ENCODE measurements around the gene RHCG. TPM values are rescaled to one million over a fixed set of nuclear protein-coding genes. Genes with fewer than 3 reads are reported as not detected.
"Not testable (repeated sequence)": the region's sequence is repeated elsewhere in the genome, so short reads cannot be mapped to it uniquely, and the experiment has no call there.

RHCG gene
- total RNA-seq, 1 experiment from 2014 or later: not detected

DNA sequence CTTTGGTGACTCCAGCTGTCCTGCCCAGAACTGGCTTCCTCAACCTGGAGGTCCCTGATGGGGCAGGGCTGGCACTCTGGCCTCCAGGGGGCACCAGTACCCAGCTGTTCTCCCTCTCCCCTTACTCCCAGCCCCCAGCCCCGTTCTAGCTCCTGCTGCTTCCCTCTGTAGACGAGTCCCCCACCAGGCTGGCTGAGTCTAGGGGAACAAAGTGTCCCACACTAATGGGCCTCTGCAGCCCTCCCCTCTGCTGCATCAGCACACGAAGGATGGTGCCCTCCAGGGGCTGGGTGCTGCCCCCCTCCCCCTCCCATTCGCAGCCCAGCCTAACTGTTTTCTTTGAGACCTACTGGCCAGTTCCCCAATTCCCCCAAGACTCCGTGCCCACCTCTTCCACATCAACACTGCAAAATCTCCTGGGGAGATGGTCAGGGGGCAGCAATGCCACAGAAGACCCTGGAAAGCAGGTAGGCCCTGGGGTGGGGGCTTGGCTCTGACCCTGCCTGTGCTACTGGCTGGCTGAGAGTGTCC, 4.2 kb downstream of the RHCG start:
- H3K9me3 ChIP-seq: no peaks in the 10 kb centered on the region
- H3K4me3 ChIP-seq: no peak overlapping the region
- DNase-seq: no peak
- H3K27me3 ChIP-seq: peaks cover 4% of the 10 kb centered on the region; the same call in 1 of the 2 replicates
- H3K36me3 ChIP-seq: no peaks in the 10 kb centered on the region

DNA sequence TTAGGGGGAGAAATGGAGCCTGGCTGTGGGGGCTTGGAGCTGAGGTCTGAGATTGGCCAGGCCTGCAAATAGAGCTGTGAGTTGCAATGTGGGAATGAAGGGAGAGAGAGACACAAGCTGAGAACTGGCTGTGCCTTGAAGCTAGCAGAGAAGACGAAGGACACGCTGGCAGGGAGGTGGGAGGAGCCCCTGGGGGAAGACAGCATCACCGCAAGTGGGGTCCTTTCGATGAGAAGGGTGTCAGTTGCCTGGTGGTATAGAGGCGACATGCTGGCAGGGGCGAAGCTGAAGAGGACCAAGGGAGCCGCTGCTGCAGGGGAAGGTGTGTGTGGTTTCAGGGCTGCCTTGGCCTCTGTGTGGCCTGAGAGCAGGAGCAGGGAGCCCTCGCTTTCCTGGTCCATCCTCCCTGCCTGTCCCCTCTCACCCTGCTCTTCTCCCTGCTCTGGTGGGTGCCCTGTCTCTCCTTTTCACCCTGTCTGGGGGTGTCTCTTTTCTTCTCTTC, 5.5 kb downstream of the RHCG start:
- H3K9me3 ChIP-seq: no peaks in the 10 kb centered on the region
- peaks cover 3% of the 10 kb centered on the region; the same call in 1 of the 2 replicates for H3K27me3 ChIP-seq
- no peaks in the 10 kb centered on the region for H3K36me3 ChIP-seq
- H3K4me3 ChIP-seq: no peak overlapping the region
- no peak for DNase-seq

DNA sequence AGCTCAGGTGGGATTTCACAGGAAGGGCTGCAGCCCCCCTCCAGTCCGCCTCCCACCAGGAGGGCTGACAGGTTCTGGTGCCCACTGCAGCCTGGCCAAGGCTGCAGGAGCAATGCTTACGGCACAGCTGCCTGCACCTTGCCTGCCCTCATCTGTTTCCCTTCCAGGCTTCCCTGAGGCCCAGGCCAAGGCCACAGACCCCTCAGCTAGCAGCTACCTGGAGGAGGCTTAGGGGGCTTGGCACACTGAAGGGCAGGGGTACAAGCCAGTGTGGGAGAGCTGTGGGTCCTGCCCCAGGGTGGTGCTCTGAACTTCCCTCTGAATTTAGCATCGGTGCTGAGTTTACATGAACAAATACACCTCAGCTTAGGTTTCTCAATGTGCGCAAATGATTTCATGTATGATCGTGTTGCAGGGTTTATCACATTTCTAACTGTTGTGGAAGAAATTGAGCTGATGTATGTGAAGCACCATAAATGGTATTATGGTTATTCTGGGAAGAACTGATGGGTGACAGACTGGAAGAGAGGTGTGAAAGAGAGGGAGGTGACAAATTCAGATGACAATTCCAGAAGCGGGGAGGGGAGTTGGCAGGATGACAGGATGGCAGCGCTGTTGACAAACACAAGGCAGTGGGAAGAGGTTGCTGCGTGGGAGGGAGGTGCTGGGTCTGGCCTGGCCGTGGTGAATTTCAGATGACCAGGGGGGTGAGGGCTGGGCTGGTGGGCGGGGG, 6.1 kb downstream of the RHCG start:
- Histone ChIP-seq H3K36me3 (no peaks in the 10 kb centered on the region), H3K9me3 (no peaks in the 10 kb centered on the region), H3K4me3 (no peak overlapping the region), H3K27me3 (peaks cover 3% of the 10 kb centered on the region; the same call in 1 of the 2 replicates)
- no peak for DNase-seq

DNA sequence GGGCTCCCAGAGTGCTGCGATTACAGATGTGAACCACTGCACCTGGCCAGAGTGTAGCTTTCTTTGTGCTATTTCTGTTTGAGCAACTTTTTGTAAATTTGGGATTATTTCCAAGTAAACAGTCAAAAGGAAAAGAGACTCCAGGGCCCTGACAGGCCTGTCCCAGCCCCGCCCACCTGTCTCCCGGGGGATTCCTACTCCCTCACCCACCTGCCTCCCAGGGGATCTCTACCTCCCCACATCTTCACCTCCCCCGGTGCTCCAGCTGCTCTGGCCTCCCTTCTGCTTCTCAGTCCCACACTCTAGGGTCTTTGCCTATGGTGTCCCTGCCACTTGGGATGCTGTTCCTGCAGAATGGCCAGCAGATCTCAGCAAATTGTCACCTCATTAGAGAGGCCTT, 7.0 kb downstream of the RHCG start:
- no peak for DNase-seq
- no peaks in the 10 kb centered on the region for H3K27me3 ChIP-seq
- no peaks in the 10 kb centered on the region for H3K36me3 ChIP-seq
- H3K9me3 ChIP-seq: no peaks in the 10 kb centered on the region
- no peak overlapping the region for H3K4me3 ChIP-seq

DNA sequence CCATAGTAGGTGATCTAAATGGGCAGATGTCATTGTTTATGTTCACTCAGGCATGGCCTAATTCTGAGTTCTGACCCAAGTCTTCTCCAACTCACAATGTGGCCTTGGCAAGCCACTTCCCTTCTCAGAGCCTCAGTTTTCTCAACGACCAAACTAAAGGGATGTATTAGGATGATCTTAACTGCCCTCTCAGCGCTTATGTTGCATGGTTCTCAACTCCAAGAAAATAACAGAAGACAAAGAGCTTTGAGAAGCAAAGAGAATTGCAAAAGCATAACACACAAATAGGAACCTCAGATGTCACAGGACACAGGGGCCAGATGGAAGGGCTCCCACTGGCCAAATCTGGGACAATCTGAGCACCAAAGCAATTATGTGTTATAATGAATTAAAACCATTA, 8.6 kb downstream of the RHCG start:
- H3K27me3 ChIP-seq: no peaks in the 10 kb centered on the region
- H3K9me3 ChIP-seq: no peaks in the 10 kb centered on the region
- no peaks in the 10 kb centered on the region for H3K36me3 ChIP-seq
- DNase-seq: no peak
- no peak overlapping the region for H3K4me3 ChIP-seq

DNA sequence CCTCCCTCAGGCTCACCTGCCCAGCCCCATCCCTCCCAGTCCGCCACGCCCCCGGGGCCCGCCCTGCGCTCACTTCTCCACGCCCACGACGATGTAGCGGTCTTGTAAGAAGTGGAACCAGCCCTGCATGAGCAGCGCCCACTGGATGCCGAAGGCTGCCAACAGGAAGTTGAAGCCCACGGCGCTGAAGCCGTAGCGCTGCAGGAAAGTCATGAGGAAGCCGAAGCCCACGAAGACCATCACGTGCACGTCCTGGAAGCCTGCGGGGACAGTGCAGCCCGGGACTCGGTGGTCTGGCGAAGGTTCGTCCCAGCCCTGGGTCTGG, 9.7 kb downstream of the RHCG start:
- H3K4me3 ChIP-seq: no peak overlapping the region
- DNase-seq: no peak
- H3K9me3 ChIP-seq: no peaks in the 10 kb centered on the region
- H3K27me3 ChIP-seq: no peaks in the 10 kb centered on the region
- no peaks in the 10 kb centered on the region for H3K36me3 ChIP-seq

DNA sequence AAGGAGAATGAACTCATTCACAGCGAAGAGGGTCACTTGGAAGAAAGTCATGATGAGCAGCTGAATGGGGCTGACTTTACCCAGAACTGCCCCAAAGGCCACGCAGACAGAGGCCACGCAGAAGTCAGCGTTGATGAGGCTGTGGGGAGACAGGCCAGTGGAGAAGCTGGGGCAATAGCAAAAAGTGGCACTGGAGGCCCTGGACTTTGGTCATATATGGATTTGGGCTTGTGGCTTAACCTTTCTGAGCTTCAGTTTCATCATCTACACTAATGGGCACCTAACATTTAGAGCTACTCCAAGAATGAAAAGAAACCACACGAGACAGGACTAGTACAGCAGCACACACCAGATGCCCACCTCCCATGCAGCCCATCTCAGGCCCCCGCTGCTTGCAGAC, 13.3 kb downstream of the RHCG start:
- H3K27me3 ChIP-seq: no peaks in the 10 kb centered on the region
- no peak for DNase-seq

DNA sequence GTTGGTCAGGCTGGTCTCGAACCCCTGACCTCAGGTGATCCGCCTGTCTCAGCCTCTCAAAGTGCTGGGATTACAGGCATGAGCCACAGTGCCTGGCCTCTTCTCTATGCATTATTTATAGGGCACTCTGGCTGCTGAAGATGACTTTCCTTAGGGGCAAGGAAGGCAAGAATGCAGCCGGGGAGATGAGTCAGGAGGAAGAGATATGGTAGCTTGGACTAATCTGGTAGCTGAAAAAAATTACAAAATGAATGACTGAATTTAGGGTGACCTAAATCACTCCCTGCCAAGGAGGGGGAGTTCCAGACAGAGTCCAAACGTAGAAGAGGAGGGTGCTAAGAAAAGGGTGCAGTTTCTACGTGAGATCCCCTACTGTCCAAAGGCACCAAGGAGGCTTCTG, 14.2 kb downstream of the RHCG start:
- Histone ChIP-seq H3K27me3 (no peaks in the 10 kb centered on the region), H3K9me3 (no peaks in the 10 kb centered on the region), H3K4me3 (no peak overlapping the region), H3K36me3 (no peaks in the 10 kb centered on the region)
- no peak for DNase-seq

More for the DNA sequence above, 13.3 kb downstream of the RHCG start:
- H3K4me3 ChIP-seq: no peak overlapping the region
- no peaks in the 10 kb centered on the region for H3K36me3 ChIP-seq
- no peaks in the 10 kb centered on the region for H3K9me3 ChIP-seq

DNA sequence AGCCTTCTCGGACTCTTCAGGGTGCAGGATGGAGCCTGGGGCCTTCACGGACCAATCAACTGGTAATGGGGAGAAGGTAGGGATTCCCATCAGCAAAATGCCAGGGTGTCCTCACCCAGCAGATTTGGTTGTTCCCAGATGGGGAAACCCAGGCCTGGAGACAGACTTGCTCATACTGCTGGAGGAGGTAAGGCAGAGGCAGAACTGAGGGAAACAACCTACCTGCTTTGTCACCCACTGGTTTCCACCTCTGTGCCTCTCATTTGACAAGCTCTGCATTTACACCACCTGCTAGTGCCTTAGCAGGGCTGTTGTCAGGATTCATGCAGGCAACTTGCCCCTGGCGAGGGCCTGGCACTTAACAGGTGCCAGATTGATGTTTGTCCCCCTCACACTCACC, 15.9 kb downstream of the RHCG start:
- H3K27me3 ChIP-seq: 0 out of 2 replicates have a peak, but pooled peaks cover under 1% of the 10 kb centered on the region
- H3K36me3 ChIP-seq: no peaks in the 10 kb centered on the region
- H3K9me3 ChIP-seq: no peaks in the 10 kb centered on the region
- H3K4me3 ChIP-seq: no peak overlapping the region
- DNase-seq: no peak

DNA sequence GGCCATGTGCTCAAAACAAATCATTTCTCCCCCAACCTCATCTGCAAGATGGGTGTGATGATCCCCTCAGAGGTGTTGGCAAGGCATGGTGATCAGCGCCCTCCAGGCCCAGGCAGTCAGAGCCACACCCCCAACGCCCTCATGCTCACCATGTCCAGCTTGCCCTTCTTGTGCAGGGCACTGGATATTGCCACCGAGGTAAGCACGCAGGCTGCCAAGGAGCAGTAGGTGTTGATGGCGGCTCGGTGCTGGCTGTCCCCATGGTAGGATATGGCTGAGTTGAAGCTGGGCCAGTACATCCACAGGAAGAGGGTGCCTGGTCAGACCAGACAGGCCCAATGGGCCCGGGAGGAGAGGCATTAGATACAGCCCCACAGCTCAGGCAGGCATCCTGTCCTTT, 17.2 kb downstream of the RHCG start:
- DNase-seq: no peak
- Histone ChIP-seq H3K4me3 (no peak overlapping the region), H3K27me3 (0 out of 2 replicates have a peak, but pooled peaks cover 3% of the 10 kb centered on the region), H3K36me3 (no peaks in the 10 kb centered on the region), H3K9me3 (no peaks in the 10 kb centered on the region)

DNA sequence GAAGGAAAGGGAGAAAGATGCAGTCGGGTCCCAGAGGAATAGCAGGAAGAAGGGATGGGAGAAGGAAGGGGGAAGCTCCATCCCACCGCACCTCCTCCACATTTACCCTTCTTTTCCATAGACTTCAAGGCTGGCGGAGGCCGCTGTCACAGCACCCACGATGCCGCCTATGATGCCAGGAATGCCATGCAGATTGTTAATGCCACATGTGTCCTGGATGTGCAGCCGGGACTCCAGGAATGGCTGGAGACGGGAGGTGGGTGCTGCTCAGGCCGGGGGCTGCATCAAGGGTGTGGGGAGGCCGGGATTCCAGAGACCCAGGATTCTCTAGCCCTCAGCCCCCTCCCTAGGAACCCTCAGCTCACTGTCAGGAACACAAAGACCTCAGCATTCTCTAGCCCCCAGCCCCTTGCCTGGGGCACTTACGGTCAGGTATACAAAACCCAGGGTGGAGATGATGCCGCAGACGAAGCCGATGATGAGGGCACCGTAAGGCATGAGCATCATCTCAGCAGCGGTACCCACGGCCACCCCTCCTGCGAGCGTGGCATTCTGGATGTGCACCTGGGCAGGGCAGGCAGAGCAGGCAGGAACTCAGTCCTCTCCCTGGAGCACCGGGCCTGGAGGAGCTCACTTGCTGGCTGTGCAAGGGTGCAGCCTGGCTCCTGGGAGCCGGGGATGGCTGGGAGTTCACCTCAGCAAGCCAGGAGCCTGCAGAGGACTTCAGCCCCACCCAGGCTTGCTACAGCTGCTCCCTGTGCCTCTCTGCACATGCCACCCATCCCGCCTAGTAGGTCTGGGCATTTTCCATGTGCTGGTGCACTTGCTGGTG, 18.8 kb downstream of the RHCG start:
- Histone ChIP-seq H3K27me3 (peaks cover 6% of the 10 kb centered on the region; the same call in 1 of the 2 replicates), H3K4me3 (no peak overlapping the region), H3K9me3 (no peaks in the 10 kb centered on the region), H3K36me3 (no peaks in the 10 kb centered on the region)
- no peak for DNase-seq

DNA sequence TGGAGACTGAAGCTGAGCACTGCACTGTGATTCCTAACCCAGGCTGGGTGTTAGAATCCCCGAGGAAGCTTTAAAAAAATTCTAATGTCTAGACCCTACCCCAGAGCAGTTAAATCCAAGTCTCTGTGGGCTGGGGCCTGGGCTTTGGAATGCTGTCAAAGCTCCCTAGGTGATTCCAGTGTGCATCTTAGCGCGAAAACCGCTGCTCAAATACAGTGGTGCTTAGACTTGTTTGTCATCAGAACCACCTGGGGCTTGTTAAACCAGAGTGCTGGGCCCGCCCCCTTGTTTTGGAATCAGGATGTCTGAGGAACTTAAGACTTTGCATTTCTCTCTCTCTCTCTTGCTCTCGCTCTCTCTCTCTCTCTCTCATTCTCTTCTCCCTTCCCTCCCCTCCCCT, 20.7 kb downstream of the RHCG start:
- peaks cover 6% of the 10 kb centered on the region; the same call in 1 of the 2 replicates for H3K27me3 ChIP-seq
- no peak for DNase-seq
- no peaks in the 10 kb centered on the region for H3K36me3 ChIP-seq
- no peak overlapping the region for H3K4me3 ChIP-seq
- no peaks in the 10 kb centered on the region for H3K9me3 ChIP-seq

DNA sequence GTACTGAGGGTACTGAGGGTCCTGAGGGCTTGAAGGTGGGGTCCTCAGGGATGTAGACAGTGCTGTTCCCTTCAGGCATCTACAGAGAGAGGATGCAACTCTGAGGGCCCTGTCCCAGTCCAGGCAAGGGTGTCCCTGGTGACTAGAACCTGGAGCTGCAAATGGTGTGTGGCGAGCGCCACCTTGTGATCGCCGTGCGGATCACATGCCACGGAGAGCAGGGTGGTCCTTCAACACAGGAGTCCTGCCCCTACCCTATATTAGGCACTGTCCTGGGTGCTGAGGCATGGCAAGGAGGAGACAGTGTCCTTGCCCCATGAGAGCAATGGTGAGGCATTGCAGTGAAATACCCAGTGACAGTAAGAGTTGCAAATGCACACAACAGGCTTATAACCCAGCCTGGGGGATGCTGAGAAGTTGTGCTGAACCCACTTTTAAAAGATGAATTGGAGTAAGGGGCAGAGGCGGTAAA, 23.6 kb downstream of the RHCG start:
- H3K4me3 ChIP-seq: no peak overlapping the region
- peak; percentile 55 for DNase-seq
- H3K27me3 ChIP-seq: peaks cover 6% of the 10 kb centered on the region; the same call in 1 of the 2 replicates

DNA sequence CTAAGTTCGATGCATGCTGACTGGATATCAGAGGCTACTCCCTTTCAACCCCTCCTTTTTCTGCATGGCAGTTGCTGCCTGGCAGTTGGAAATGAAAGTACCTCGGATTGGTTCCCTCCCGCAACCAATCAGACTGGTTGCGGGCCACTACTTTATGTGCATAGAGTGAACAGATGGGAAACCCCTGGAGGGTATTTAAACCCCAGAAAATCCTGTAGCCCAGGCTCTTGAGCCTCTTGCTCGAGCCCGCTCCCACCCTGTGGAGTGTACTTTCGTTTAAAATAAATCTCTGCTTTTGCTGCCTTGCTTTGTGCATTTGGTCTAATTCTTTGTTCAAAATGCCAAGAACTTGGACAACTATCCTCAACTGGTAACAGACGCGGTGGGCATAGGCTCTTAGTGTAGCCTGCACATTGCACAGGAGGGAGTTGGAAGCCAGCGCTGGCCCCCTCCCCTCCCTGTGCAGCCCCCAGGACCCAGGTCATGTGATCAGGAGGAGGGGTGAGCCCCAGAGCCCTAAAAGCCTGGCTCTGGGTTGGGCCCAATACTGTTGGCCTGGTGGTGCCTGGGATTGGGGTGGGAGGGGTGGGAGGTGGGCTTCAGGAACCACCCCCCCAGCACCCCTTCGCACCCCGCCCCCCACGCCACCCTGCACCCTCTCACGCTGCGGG, 26.8 kb downstream of the RHCG start:
- Histone ChIP-seq H3K27me3 (peaks cover 3% of the 10 kb centered on the region; the same call in 1 of the 2 replicates), H3K9me3 (no peaks in the 10 kb centered on the region), H3K4me3 (no peak overlapping the region), H3K36me3 (no peaks in the 10 kb centered on the region)
- DNase-seq: no peak

More for the DNA sequence above, 23.6 kb downstream of the RHCG start:
- H3K9me3 ChIP-seq: no peaks in the 10 kb centered on the region
- H3K36me3 ChIP-seq: no peaks in the 10 kb centered on the region

DNA sequence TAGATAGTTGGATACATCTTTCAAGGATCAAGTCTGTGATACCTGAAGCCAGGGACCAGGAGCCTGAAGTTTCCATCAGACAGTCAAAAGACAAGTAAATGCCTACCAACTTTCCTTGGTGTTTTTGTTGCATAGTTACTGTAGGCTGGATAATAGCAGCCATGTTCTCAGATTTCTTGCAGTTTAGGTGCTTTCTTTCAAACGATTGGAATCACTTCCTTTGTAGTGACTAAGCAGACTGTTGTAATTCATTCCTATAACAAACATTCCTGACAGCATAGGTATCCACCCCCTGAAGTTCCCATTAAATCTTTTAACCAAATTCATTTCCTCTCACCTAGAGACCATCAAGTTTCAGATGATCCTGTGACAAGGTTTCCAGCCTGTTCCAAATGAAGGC, 27.6 kb downstream of the RHCG start:
- H3K4me3 ChIP-seq, H3K27me3 ChIP-seq, H3K9me3 ChIP-seq, DNase-seq, H3K36me3 ChIP-seq: not testable (repeated sequence)

DNA sequence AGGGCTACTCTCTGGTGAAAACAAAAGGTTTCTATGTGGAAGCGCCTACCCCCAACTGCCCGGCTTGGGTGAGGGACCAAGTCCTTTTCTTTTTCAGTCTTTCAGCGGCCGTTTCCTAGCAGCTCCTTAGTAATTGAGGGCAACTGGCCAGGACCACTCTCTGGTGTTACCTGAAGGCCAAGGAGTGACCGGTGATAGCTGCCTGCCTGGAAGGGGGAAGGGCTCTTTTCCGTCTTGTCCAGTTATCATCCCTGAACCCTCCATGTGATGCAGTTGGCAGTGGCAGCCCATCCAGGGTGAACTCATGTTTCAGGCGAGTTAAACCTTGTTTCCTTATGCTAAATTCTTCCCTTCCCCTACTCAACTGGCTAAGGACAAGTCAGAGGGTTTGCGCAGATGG, 33.3 kb downstream of the RHCG start:
- no peaks in the 10 kb centered on the region for H3K9me3 ChIP-seq
- no peak for DNase-seq
- H3K36me3 ChIP-seq: no peaks in the 10 kb centered on the region
- no peak overlapping the region for H3K4me3 ChIP-seq
- no peaks in the 10 kb centered on the region for H3K27me3 ChIP-seq
